Right hindlimb (tissue), 1 donor: ENCODE measurements around the gene TSPAN32.

Experiments used
- DNase-seq: peaks from one replicate; pipeline ENCODE4 v3.0.0-alpha.2; 2018

Gene TSPAN32

GRCh38 chr11:2290351-2290841 is 11.4 kb upstream of the TSPAN32 start:
- peak; percentile 14 for DNase-seq

GRCh38 chr11:2293531-2293971 is 8.3 kb upstream of the TSPAN32 start:
- no peak for DNase-seq

- no peak for DNase-seq
Observed at GRCh38 chr11:2293984-2294925, 7.6 kb upstream of the TSPAN32 start.

- no peak for DNase-seq
Observed at GRCh38 chr11:2294926-2295290, 6.9 kb upstream of the TSPAN32 start.

- DNase-seq, result no peak
Observed at GRCh38 chr11:2295971-2296912, 5.6 kb upstream of the TSPAN32 start.

- DNase-seq, result peak; percentile 10
Observed at GRCh38 chr11:2296913-2297622, 4.7 kb upstream of the TSPAN32 start.

GRCh38 chr11:2297623-2298030 is 4.2 kb upstream of the TSPAN32 start:
- no peak for DNase-seq

- DNase-seq, result peak; percentile 20
Observed at GRCh38 chr11:2298131-2298794, 3.5 kb upstream of the TSPAN32 start.

- peak; percentile 42 for DNase-seq
Observed at GRCh38 chr11:2298795-2299761, 2.7 kb upstream of the TSPAN32 start.

GRCh38 chr11:2299773-2300172 is 2.0 kb upstream of the TSPAN32 start:
- DNase-seq, result peak; percentile 11

GRCh38 chr11:2300290-2300935 is 1.4 kb upstream of the TSPAN32 start:
- peak; percentile 31 for DNase-seq

GRCh38 chr11:2300936-2301630 is 730 bp upstream of the TSPAN32 start:
- peak; percentile 41 for DNase-seq

- no peak for DNase-seq
Observed at GRCh38 chr11:2302306-2302895, 588 bp downstream of the TSPAN32 start.

- DNase-seq, result peak; percentile 44
Observed at GRCh38 chr11:2302896-2303626, 1.2 kb downstream of the TSPAN32 start.

GRCh38 chr11:2303627-2304505 is 2.1 kb downstream of the TSPAN32 start:
- DNase-seq, result peak; percentile 35

GRCh38 chr11:2304506-2305139 is 2.8 kb downstream of the TSPAN32 start:
- DNase-seq, result peak; percentile 43
